Measurements from ENCODE around the gene NECAB2. TPM values are rescaled to one million over a fixed set of nuclear protein-coding genes. Genes with fewer than 3 reads are reported as not detected.
A peak's percentile ranks its signal among the peaks of the same experiment; 100 is the strongest.

The NECAB2 gene
- total and polyA plus RNA-seq, 2 experiments from 2014 or later: 1.2 TPM; not detected in 1

GRCh38 chr16:83928341-83929055 is 39.5 kb upstream of the NECAB2 start:
- Histone ChIP-seq H3K27ac (peak overlapping the region; percentile 25; the same call in 1 of the 2 replicates), H3K79me2 (ENCODE audit: insufficient read depth) (no peaks in the 10 kb centered on the region), H3K9me3 (ENCODE audit: low read depth) (no peaks in the 10 kb centered on the region), H3K4me2 (ENCODE audit: unreplicated experiment) (no peak overlapping the region), H3K9ac (no peak overlapping the region), H3K36me3 (ENCODE audit: low read depth) (no peaks in the 10 kb centered on the region), H3F3A (ENCODE audit: insufficient read depth) (peaks cover 23% of the 10 kb centered on the region; the same call in 1 of the 2 replicates), H3K27me3 (replicated peaks; ENCODE audit: insufficient read depth) (no peaks in the 10 kb centered on the region), H2AFZ (no peak overlapping the region), H3K4me1 (ENCODE audit: insufficient read depth) (peaks cover 19% of the 10 kb centered on the region), H3K4me3 (no peak overlapping the region), H3K9me2 (ENCODE audit: insufficient read depth) (no peaks in the 10 kb centered on the region), H4K20me1 (ENCODE audit: insufficient read depth) (no peaks in the 10 kb centered on the region)
- TF ChIP-seq EZH2phosphoT487 (IDR thresholded peaks at IDR 0.05; ENCODE audit: insufficient read depth, low read depth): no peak
- TF ChIP-seq EZH2 (IDR thresholded peaks at IDR 0.05; ENCODE audit: insufficient read depth, poor library complexity, severe bottlenecking): no peak
- in situ Hi-C loops (cut with MboI): no loop called here
- WGBS, 2 experiments (ENCODE audit: low coverage in 1 of 2, low lambda C conversion rate in 2 of 2, missing lambda C conversion rate in 2 of 2): 72 to 78% methylated on average over 15 to 16 of the region's 16 CpGs
- DNase-seq: peak; percentile 86

- Histone ChIP-seq H3K9me2 (ENCODE audit: insufficient read depth) (no peaks in the 10 kb centered on the region), H3K4me2 (ENCODE audit: unreplicated experiment) (no peak overlapping the region), H3F3A (ENCODE audit: insufficient read depth) (peaks cover 23% of the 10 kb centered on the region; the same call in 1 of the 2 replicates), H3K27me3 (replicated peaks; ENCODE audit: insufficient read depth) (no peaks in the 10 kb centered on the region), H3K9ac (no peak overlapping the region), H3K4me1 (ENCODE audit: insufficient read depth) (peaks cover 25% of the 10 kb centered on the region), H3K4me3 (no peak overlapping the region), H3K79me2 (ENCODE audit: insufficient read depth) (no peaks in the 10 kb centered on the region), H3K36me3 (ENCODE audit: low read depth) (no peaks in the 10 kb centered on the region), H3K9me3 (ENCODE audit: low read depth) (no peaks in the 10 kb centered on the region), H2AFZ (no peak overlapping the region), H4K20me1 (ENCODE audit: insufficient read depth) (no peaks in the 10 kb centered on the region), H3K27ac (no peak overlapping the region)
- no peak for TF ChIP-seq EZH2phosphoT487 (IDR thresholded peaks at IDR 0.05; ENCODE audit: insufficient read depth, low read depth)
- TF ChIP-seq EZH2 (IDR thresholded peaks at IDR 0.05; ENCODE audit: insufficient read depth, poor library complexity, severe bottlenecking): no peak
- no peak for DNase-seq
- in situ Hi-C loops (cut with MboI): no loop called here
- WGBS, 2 experiments (ENCODE audit: low coverage in 1 of 2, low lambda C conversion rate in 2 of 2, missing lambda C conversion rate in 2 of 2): 79 to 81% methylated on average over 17 of the region's 17 CpGs
These were observed 38.1 kb upstream of the NECAB2 start for GRCh38 chr16:83929811-83930555.

- Histone ChIP-seq H2AFZ (no peak overlapping the region), H3K79me2 (ENCODE audit: insufficient read depth) (no peaks in the 10 kb centered on the region), H3K4me1 (ENCODE audit: insufficient read depth) (peaks cover 25% of the 10 kb centered on the region), H3K9me3 (ENCODE audit: low read depth) (no peaks in the 10 kb centered on the region), H3K27ac (no peak overlapping the region), H3K4me3 (no peak overlapping the region), H3K9me2 (ENCODE audit: insufficient read depth) (no peaks in the 10 kb centered on the region), H3K36me3 (ENCODE audit: low read depth) (no peaks in the 10 kb centered on the region), H3K9ac (no peak overlapping the region), H3K27me3 (replicated peaks; ENCODE audit: insufficient read depth) (no peaks in the 10 kb centered on the region), H3F3A (ENCODE audit: insufficient read depth) (peaks cover 23% of the 10 kb centered on the region; the same call in 1 of the 2 replicates), H3K4me2 (ENCODE audit: unreplicated experiment) (no peak overlapping the region), H4K20me1 (ENCODE audit: insufficient read depth) (no peaks in the 10 kb centered on the region)
- TF ChIP-seq EZH2 (IDR thresholded peaks at IDR 0.05; ENCODE audit: insufficient read depth, poor library complexity, severe bottlenecking) (no peak), EZH2phosphoT487 (IDR thresholded peaks at IDR 0.05; ENCODE audit: insufficient read depth, low read depth) (no peak)
- no peak for DNase-seq
- in situ Hi-C loops (cut with MboI): no loop called here
- WGBS, 2 experiments (ENCODE audit: low coverage in 1 of 2, low lambda C conversion rate in 2 of 2, missing lambda C conversion rate in 2 of 2): 71 to 80% methylated on average over 18 to 22 of the region's 22 CpGs
These were observed 37.1 kb upstream of the NECAB2 start for GRCh38 chr16:83930730-83931500.

GRCh38 chr16:83931556-83931955 is 36.5 kb upstream of the NECAB2 start:
- Histone ChIP-seq H3K36me3 (ENCODE audit: low read depth) (no peaks in the 10 kb centered on the region), H3K27ac (no peak overlapping the region), H3K4me3 (no peak overlapping the region), H4K20me1 (ENCODE audit: insufficient read depth) (no peaks in the 10 kb centered on the region), H3K9ac (no peak overlapping the region), H2AFZ (no peak overlapping the region), H3K4me1 (ENCODE audit: insufficient read depth) (peaks cover 25% of the 10 kb centered on the region), H3K79me2 (ENCODE audit: insufficient read depth) (no peaks in the 10 kb centered on the region), H3K4me2 (ENCODE audit: unreplicated experiment) (no peak overlapping the region), H3K9me2 (ENCODE audit: insufficient read depth) (no peaks in the 10 kb centered on the region), H3K27me3 (replicated peaks; ENCODE audit: insufficient read depth) (no peaks in the 10 kb centered on the region), H3K9me3 (ENCODE audit: low read depth) (no peaks in the 10 kb centered on the region), H3F3A (ENCODE audit: insufficient read depth) (peaks cover 23% of the 10 kb centered on the region; the same call in 1 of the 2 replicates)
- 85 to 87% methylated on average over 14 to 17 of the region's 17 CpGs for WGBS, 2 experiments (ENCODE audit: low coverage in 1 of 2, low lambda C conversion rate in 2 of 2, missing lambda C conversion rate in 2 of 2)
- DNase-seq: no peak
- in situ Hi-C loops (cut with MboI): no loop called here
- TF ChIP-seq EZH2 (IDR thresholded peaks at IDR 0.05; ENCODE audit: insufficient read depth, poor library complexity, severe bottlenecking): no peak
- TF ChIP-seq EZH2phosphoT487 (IDR thresholded peaks at IDR 0.05; ENCODE audit: insufficient read depth, low read depth): no peak

Measured in GM23248 (cell line).